MM.1S (cell line): ENCODE measurements around the gene VGLL3.

Experiments
- DNase-seq: peaks from one replicate; pipeline ENCODE4 v3.0.0-alpha.2; 2015
- H2AFZ ChIP-seq: fragments of 300-600 bp; sonication (generic); 2 replicates; pipeline ENCODE4 v1.6.0; 2016; ENCODE audit warnings: antibody characterized with exemption, low read length
- H3F3A ChIP-seq: fragments of 300-600 bp; sonication (generic); 2 replicates; pipeline ENCODE4 v1.6.1; 2016; ENCODE audit warnings: mild to moderate bottlenecking, antibody characterized with exemption, low read length, moderate library complexity, mixed read lengths; ENCODE audit not compliant: insufficient read depth
- H3K27ac ChIP-seq: fragments of 300-600 bp; sonication (generic); 2 replicates; pipeline ENCODE4 v1.5.1; 2016; ENCODE audit warnings: mild to moderate bottlenecking, low read length
- H3K27me3 ChIP-seq: fragments of 300-600 bp; sonication (generic); replicated peaks from 2 replicates; pipeline ENCODE4 v1.6.0; 2016; ENCODE audit warnings: low read length; ENCODE audit not compliant: insufficient read depth
- H3K36me3 ChIP-seq: fragments of 300-600 bp; sonication (generic); replicated peaks from 2 replicates; pipeline ENCODE4 v1.6.1; 2016; ENCODE audit warnings: mild to moderate bottlenecking, low read length, mixed read lengths; ENCODE audit not compliant: insufficient read depth
- H3K4me1 ChIP-seq: fragments of 300-600 bp; sonication (generic); 2 replicates; pipeline ENCODE4 v1.6.1; 2016; ENCODE audit warnings: low read length, mixed read lengths
- H3K4me2 ChIP-seq: fragments of 300-600 bp; sonication (generic); 2 replicates; pipeline ENCODE4 v1.6.0; 2016; ENCODE audit warnings: low read depth, low read length
- H3K4me3 ChIP-seq: fragments of 300-600 bp; sonication (generic); 2 replicates; pipeline ENCODE4 v1.5.1; 2016; ENCODE audit warnings: low read length, mixed read lengths
- H3K79me2 ChIP-seq: fragments of 300-600 bp; sonication (generic); 2 replicates; pipeline ENCODE4 v1.6.1; 2016; ENCODE audit warnings: mixed run types, low read length, mixed read lengths
- H3K9ac ChIP-seq: fragments of 300-600 bp; sonication (generic); 2 replicates; pipeline ENCODE4 v1.6.1; 2016; ENCODE audit warnings: low read length, mixed read lengths
- H3K9me2 ChIP-seq: fragments of 300-600 bp; sonication (generic); replicated peaks from 2 replicates; pipeline ENCODE4 v1.6.1; 2016; ENCODE audit warnings: mild to moderate bottlenecking, low read length, mixed read lengths; ENCODE audit not compliant: insufficient read depth
- H3K9me3 ChIP-seq: fragments of 300-600 bp; sonication (generic); replicated peaks from 2 replicates; pipeline ENCODE4 v1.6.1; 2016; ENCODE audit warnings: mild to moderate bottlenecking, low read length, mixed read lengths; ENCODE audit not compliant: insufficient read depth
- H4K20me1 ChIP-seq: fragments of 300-600 bp; sonication (generic); 2 replicates; pipeline ENCODE4 v1.6.1; 2016; ENCODE audit warnings: mild to moderate bottlenecking, low read length, moderate library complexity, mixed read lengths; ENCODE audit not compliant: insufficient read depth
- CTCF ChIP-seq: fragments of 300-600 bp; sonication (generic); IDR thresholded peaks from 2 replicates; pipeline ENCODE4 v1.5.1; 2016; ENCODE audit warnings: antibody characterized with exemption, low read length, mixed read lengths
- EZH2 ChIP-seq: fragments of 300-600 bp; sonication (generic); optimal IDR thresholded peaks from 2 replicates; pipeline ENCODE3; 2017; ENCODE audit warnings: low read depth, mild to moderate bottlenecking, antibody characterized with exemption, low read length, mixed read lengths
- EZH2phosphoT487 ChIP-seq: fragments of 300-600 bp; sonication (generic); IDR thresholded peaks from 2 replicates; pipeline ENCODE4 v1.6.1; 2018; ENCODE audit warnings: antibody characterized with exemption, low read length

Gene VGLL3

GRCh38 chr3:86989611-86990010 lies 1.3 kb downstream of the VGLL3 start:
- H3K79me2 ChIP-seq: no peaks in the 10 kb centered on the region
- no peak overlapping the region for H3K9ac ChIP-seq
- H3K4me2 ChIP-seq: no peak overlapping the region
- H2AFZ ChIP-seq: no peak overlapping the region
- H3F3A ChIP-seq: no peaks in the 10 kb centered on the region
- no peak overlapping the region for H3K4me3 ChIP-seq
- H3K36me3 ChIP-seq: no peaks in the 10 kb centered on the region
- no peaks in the 10 kb centered on the region for H3K4me1 ChIP-seq
- no peaks in the 10 kb centered on the region for H3K27me3 ChIP-seq
- no peaks in the 10 kb centered on the region for H4K20me1 ChIP-seq
- TF ChIP-seq EZH2phosphoT487 (no peak), CTCF (no peak), EZH2 (no peak)
- H3K9me3 ChIP-seq: no peaks in the 10 kb centered on the region
- H3K27ac ChIP-seq: no peak overlapping the region
- no peaks in the 10 kb centered on the region for H3K9me2 ChIP-seq
- no peak for DNase-seq

GRCh38 chr3:86989006-86989405 lies 1.9 kb downstream of the VGLL3 start:
- no peak for TF ChIP-seq CTCF
- TF ChIP-seq EZH2: no peak
- no peak for TF ChIP-seq EZH2phosphoT487
- no peaks in the 10 kb centered on the region for H3K79me2 ChIP-seq
- no peak overlapping the region for H3K27ac ChIP-seq
- no peaks in the 10 kb centered on the region for H3K9me3 ChIP-seq
- no peaks in the 10 kb centered on the region for H3F3A ChIP-seq
- no peaks in the 10 kb centered on the region for H3K36me3 ChIP-seq
- no peak overlapping the region for H2AFZ ChIP-seq
- H3K9me2 ChIP-seq: no peaks in the 10 kb centered on the region
- H3K4me2 ChIP-seq: no peak overlapping the region
- H3K27me3 ChIP-seq: no peaks in the 10 kb centered on the region
- DNase-seq: no peak
- H3K4me3 ChIP-seq: no peak overlapping the region
- H3K4me1 ChIP-seq: no peaks in the 10 kb centered on the region
- no peaks in the 10 kb centered on the region for H4K20me1 ChIP-seq
- no peak overlapping the region for H3K9ac ChIP-seq

GRCh38 chr3:86988235-86988634 lies 2.7 kb downstream of the VGLL3 start:
- Histone ChIP-seq H3K4me1 (no peaks in the 10 kb centered on the region), H3K4me3 (no peak overlapping the region), H3K27me3 (no peaks in the 10 kb centered on the region), H3K27ac (no peak overlapping the region), H3K4me2 (no peak overlapping the region), H2AFZ (no peak overlapping the region), H3K9me3 (no peaks in the 10 kb centered on the region), H3K79me2 (no peaks in the 10 kb centered on the region), H3K9ac (no peak overlapping the region), H3K36me3 (no peaks in the 10 kb centered on the region), H3K9me2 (no peaks in the 10 kb centered on the region), H3F3A (no peaks in the 10 kb centered on the region), H4K20me1 (no peaks in the 10 kb centered on the region)
- no peak for DNase-seq
- TF ChIP-seq EZH2 (no peak), CTCF (no peak), EZH2phosphoT487 (no peak)

GRCh38 chr3:86987421-86987715 lies 3.6 kb downstream of the VGLL3 start:
- Histone ChIP-seq H3F3A (no peaks in the 10 kb centered on the region), H3K27me3 (no peaks in the 10 kb centered on the region), H3K4me1 (no peaks in the 10 kb centered on the region), H3K9me2 (no peaks in the 10 kb centered on the region), H3K27ac (no peak overlapping the region), H2AFZ (no peak overlapping the region), H3K79me2 (no peaks in the 10 kb centered on the region), H3K9ac (no peak overlapping the region), H4K20me1 (no peaks in the 10 kb centered on the region), H3K4me3 (no peak overlapping the region), H3K4me2 (no peak overlapping the region), H3K9me3 (no peaks in the 10 kb centered on the region), H3K36me3 (no peaks in the 10 kb centered on the region)
- no peak for DNase-seq
- no peak for TF ChIP-seq EZH2phosphoT487
- TF ChIP-seq CTCF: no peak
- no peak for TF ChIP-seq EZH2
